T1000 (cell line): Measurements from ENCODE around the gene FAM43A.
A peak's percentile ranks its signal among the peaks of the same experiment; 100 is the strongest.

ENCODE experiments used
- DNase-seq: peaks from one replicate; lab custom pipeline; 2025; ENCODE audit warnings: mixed read lengths; lab: John Stamatoyannopoulos, UW

The FAM43A gene

GRCh38 chr3:194675680-194676079 lies 10.0 kb upstream of the FAM43A start:
- DNase-seq: no peak

GRCh38 chr3:194676471-194676870 lies 9.2 kb upstream of the FAM43A start:
- DNase-seq: no peak

GRCh38 chr3:194680888-194681615 lies 4.6 kb upstream of the FAM43A start:
- DNase-seq: no peak

- DNase-seq: no peak
These were observed 3.4 kb upstream of the FAM43A start for GRCh38 chr3:194682189-194682693.

- DNase-seq: peak; percentile 52
These were observed 2.9 kb upstream of the FAM43A start for GRCh38 chr3:194682694-194683310.

GRCh38 chr3:194683380-194683779 lies 2.3 kb upstream of the FAM43A start:
- no peak for DNase-seq

- DNase-seq: no peak
These were observed 492 bp upstream of the FAM43A start for GRCh38 chr3:194685065-194685717.

- no peak for DNase-seq
These were observed 732 bp downstream of the FAM43A start for GRCh38 chr3:194686414-194686815.

GRCh38 chr3:194686816-194687637 lies 1.3 kb downstream of the FAM43A start:
- DNase-seq: no peak

- DNase-seq: peak; percentile 15
These were observed 2.0 kb downstream of the FAM43A start for GRCh38 chr3:194687638-194688199.

GRCh38 chr3:194688200-194688740 lies 2.6 kb downstream of the FAM43A start:
- DNase-seq: no peak

GRCh38 chr3:194688946-194689345 lies 3.3 kb downstream of the FAM43A start:
- DNase-seq: no peak

GRCh38 chr3:194689493-194689944 lies 3.8 kb downstream of the FAM43A start:
- DNase-seq: no peak

GRCh38 chr3:194690501-194691372 lies 5.1 kb downstream of the FAM43A start:
- DNase-seq: no peak

- no peak for DNase-seq
These were observed 6.0 kb downstream of the FAM43A start for GRCh38 chr3:194691481-194692283.

- DNase-seq: no peak
These were observed 11.0 kb downstream of the FAM43A start for GRCh38 chr3:194696702-194697101.

- DNase-seq: no peak
These were observed 16.9 kb downstream of the FAM43A start for GRCh38 chr3:194702545-194702944.

- DNase-seq: no peak
These were observed 19.5 kb downstream of the FAM43A start for GRCh38 chr3:194705227-194705626.

- DNase-seq: no peak
These were observed 20.1 kb downstream of the FAM43A start for GRCh38 chr3:194705761-194706160.

- no peak for DNase-seq
These were observed 21.5 kb downstream of the FAM43A start for GRCh38 chr3:194707147-194707540.
